ENCODE results near the gene KCNK10.

GRCh38 chr14:88212691-88213090 is 110.4 kb downstream of the KCNK10 start:
- no peak for TF ChIP-seq POLR2A (IDR thresholded peaks at IDR 0.05)
- no peak for TF ChIP-seq CTCF (IDR thresholded peaks at IDR 0.05)
